Caco-2 (cell line): ENCODE data around the gene FOXF1. TPM values are rescaled to one million over a fixed set of nuclear protein-coding genes. Genes with fewer than 3 reads are reported as not detected.

Experiments
- BruUV-seq: library from RNA; stranded (reverse); fragments of 400-500 nt; replicated peaks from 2 replicates; lab custom pipeline; 2021; lab: Mats Ljungman, UMichigan
- CTCF ChIA-PET: fragments of 300-600 bp; sonication (Branson Sonifier 250); formaldehyde crosslinking; loops from one replicate; lab custom pipeline; 2022; ENCODE audit warnings: antibody characterized with exemption; lab: Charles Lee
- POLR2A ChIA-PET: fragments of 300-600 bp; sonication (Branson Sonifier 250); formaldehyde crosslinking; loops from one replicate; lab custom pipeline; 2022; ENCODE audit warnings: antibody characterized with exemption; lab: Charles Lee
- DNase-seq, 2 experiments: peaks; one replicate each; pipeline versions ENCODE4 v3.0.0 to v3.0.0-alpha.2; 2020 to 2022
- H3K27me3 ChIP-seq: replicated peaks from 2 replicates; pipeline ENCODE4 v1.6.0; 2011; ENCODE audit warnings: low read length; ENCODE audit not compliant: control insufficient read depth, insufficient read depth
- H3K36me3 ChIP-seq: 2 replicates; pipeline ENCODE4 v1.5.1; 2011; ENCODE audit warnings: low read length; ENCODE audit not compliant: control insufficient read depth, insufficient read depth
- H3K4me1 ChIP-seq: fragments of 250-450 bp; sonication (Bioruptor Pico); 2 replicates; pipeline ENCODE4 v1.5.1; 2020; ENCODE audit warnings: mild to moderate bottlenecking
- H3K4me3 ChIP-seq: 2 replicates; pipeline ENCODE4 v1.5.1; 2011; ENCODE audit warnings: low read depth, mild to moderate bottlenecking, control low read depth, low read length
- H3K9me3 ChIP-seq: fragments of 250-450 bp; sonication (Bioruptor Pico); 2 replicates; pipeline ENCODE4 v1.5.1; 2020; ENCODE audit warnings: mild to moderate bottlenecking, moderate library complexity
- H3K27ac Mint-ChIP-seq: one replicate; pipeline ENCODE4 v1.8.0; 2022; ENCODE audit warnings: mixed read lengths; ENCODE audit not compliant: unreplicated experiment
- H3K27me3 Mint-ChIP-seq: one replicate; pipeline ENCODE4 v1.8.0; 2022; ENCODE audit warnings: mixed read lengths; ENCODE audit not compliant: insufficient read depth, unreplicated experiment
- H3K36me3 Mint-ChIP-seq: one replicate; pipeline ENCODE4 v1.8.0; 2022; ENCODE audit warnings: mild to moderate bottlenecking, mixed read lengths; ENCODE audit not compliant: insufficient read depth, unreplicated experiment
- H3K4me1 Mint-ChIP-seq: one replicate; pipeline ENCODE4 v1.8.0; 2022; ENCODE audit warnings: low read depth, mixed read lengths; ENCODE audit not compliant: unreplicated experiment
- H3K4me3 Mint-ChIP-seq: one replicate; pipeline ENCODE4 v1.8.0; 2022; ENCODE audit warnings: mild to moderate bottlenecking, moderate library complexity, mixed read lengths; ENCODE audit not compliant: unreplicated experiment
- H3K9me3 Mint-ChIP-seq: one replicate; pipeline ENCODE4 v1.8.0; 2022; ENCODE audit warnings: mixed read lengths; ENCODE audit not compliant: unreplicated experiment
- intact Hi-C: fragments of 100-400 bp; cut with micrococcal nuclease; formaldehyde crosslinking; loops from one replicate; pipeline ENCODE4 v1.10.0; 2022; ENCODE audit not compliant: unreplicated experiment
- total RNA-seq: library from RNA; stranded (reverse); gene quantifications from 2 replicates; pipeline ENCODE4 v1.2.3, GENCODE V29; 2022
- TF ChIP-seq, protein P1 (sequence below), 2 experiments: fragments of 200-600 bp in 1 of 2; IDR thresholded peaks; 1 replicate in 1 of 2; 2 replicates in 1 of 2; pipeline versions ENCODE4 v1.5.1 to v1.8.0; 2011 to 2022; ENCODE audit warnings: antibody characterized with exemption in 1 of 2, control low read depth in 1 of 2, inconsistent platforms in 1 of 2, low read depth in 1 of 2, low read length in 1 of 2, mild to moderate bottlenecking in 1 of 2, moderate library complexity in 1 of 2; ENCODE audit not compliant: insufficient read depth in 1 of 2, severe bottlenecking in 1 of 2, unreplicated experiment in 1 of 2

Gene FOXF1
- total RNA-seq, 1 experiment from 2014 or later: 0.09 TPM

DNA sequence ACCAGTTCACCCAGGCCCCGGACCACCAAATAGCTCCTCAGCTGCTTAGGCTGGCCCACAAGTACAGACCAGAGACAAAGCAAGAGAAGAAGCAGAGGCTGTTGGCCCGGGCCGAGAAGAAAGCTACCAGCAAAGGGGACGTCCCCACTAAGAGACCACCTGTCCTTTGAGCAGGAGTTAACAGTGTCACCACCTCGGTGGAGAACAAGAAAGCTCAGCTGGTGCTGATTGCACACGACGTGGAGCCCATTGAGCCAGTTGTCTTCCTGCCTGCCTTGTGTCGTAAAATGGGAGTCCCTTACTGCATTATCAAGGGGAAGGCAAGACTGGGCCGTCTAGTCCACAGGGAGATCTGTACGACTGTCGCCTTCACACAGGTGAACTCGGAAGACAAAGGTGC is 15.4 kb downstream of the FOXF1 start:
- Mint-ChIP-seq H3K27me3 (peaks cover 17% of the 10 kb centered on the region), H3K4me3 (no peak overlapping the region), H3K27ac (no peak overlapping the region), H3K9me3 (no peaks in the 10 kb centered on the region), H3K4me1 (no peaks in the 10 kb centered on the region), H3K36me3 (no peaks in the 10 kb centered on the region)
- no peaks in the 10 kb centered on the region for H3K9me3 ChIP-seq
- TF ChIP-seq, protein P1, sequence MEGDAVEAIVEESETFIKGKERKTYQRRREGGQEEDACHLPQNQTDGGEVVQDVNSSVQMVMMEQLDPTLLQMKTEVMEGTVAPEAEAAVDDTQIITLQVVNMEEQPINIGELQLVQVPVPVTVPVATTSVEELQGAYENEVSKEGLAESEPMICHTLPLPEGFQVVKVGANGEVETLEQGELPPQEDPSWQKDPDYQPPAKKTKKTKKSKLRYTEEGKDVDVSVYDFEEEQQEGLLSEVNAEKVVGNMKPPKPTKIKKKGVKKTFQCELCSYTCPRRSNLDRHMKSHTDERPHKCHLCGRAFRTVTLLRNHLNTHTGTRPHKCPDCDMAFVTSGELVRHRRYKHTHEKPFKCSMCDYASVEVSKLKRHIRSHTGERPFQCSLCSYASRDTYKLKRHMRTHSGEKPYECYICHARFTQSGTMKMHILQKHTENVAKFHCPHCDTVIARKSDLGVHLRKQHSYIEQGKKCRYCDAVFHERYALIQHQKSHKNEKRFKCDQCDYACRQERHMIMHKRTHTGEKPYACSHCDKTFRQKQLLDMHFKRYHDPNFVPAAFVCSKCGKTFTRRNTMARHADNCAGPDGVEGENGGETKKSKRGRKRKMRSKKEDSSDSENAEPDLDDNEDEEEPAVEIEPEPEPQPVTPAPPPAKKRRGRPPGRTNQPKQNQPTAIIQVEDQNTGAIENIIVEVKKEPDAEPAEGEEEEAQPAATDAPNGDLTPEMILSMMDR (IDR thresholded peaks at IDR 0.05; ENCODE audit: insufficient read depth in 1 of 2, low read depth in 1 of 2, low read length in 1 of 2, severe bottlenecking in 1 of 2, unreplicated experiment in 1 of 2): no peak
- no peaks in the 10 kb centered on the region for H3K36me3 ChIP-seq
- peaks cover under 1% of the 10 kb centered on the region; the same call in 1 of the 2 replicates for H3K27me3 ChIP-seq
- H3K4me3 ChIP-seq: no peak overlapping the region
- intact Hi-C loops: no loop called here
- no peak for DNase-seq
- POLR2A ChIA-PET: no interaction called here
- no peaks in the 10 kb centered on the region for H3K4me1 ChIP-seq
- CTCF ChIA-PET: no interaction called here
- no TSS peak for BruUV-seq

DNA sequence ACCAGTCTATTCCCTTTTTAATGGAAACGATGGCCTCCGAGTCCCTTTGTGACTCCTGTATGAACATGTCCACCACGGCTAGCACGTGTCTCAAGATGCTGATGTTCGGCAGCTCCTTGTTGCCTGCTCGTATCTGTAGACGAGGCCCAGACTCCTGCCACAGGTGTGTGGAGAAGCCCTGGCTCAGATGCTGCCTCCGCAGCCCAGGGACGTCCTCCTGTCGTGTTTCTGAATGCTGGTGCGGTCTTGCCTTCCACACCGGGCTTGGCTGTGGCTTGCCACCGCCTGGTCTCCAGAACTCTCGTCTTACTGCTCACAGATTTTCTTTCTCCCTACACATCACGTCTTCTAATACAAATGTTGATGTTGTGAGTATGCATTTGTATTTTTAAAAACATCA is 17.0 kb downstream of the FOXF1 start:
- H3K36me3 Mint-ChIP-seq: no peaks in the 10 kb centered on the region
- no peak for DNase-seq
- no TSS peak for BruUV-seq
- H3K4me1 Mint-ChIP-seq: no peaks in the 10 kb centered on the region
- no peak overlapping the region for H3K27ac Mint-ChIP-seq
- TF ChIP-seq, protein P1 (IDR thresholded peaks at IDR 0.05; ENCODE audit: insufficient read depth in 1 of 2, low read depth in 1 of 2, low read length in 1 of 2, severe bottlenecking in 1 of 2, unreplicated experiment in 1 of 2): no peak
- no peaks in the 10 kb centered on the region for H3K9me3 ChIP-seq
- no peaks in the 10 kb centered on the region for H3K4me1 ChIP-seq
- no peaks in the 10 kb centered on the region for H3K9me3 Mint-ChIP-seq
- H3K4me3 Mint-ChIP-seq: no peak overlapping the region
- H3K27me3 ChIP-seq: no peaks in the 10 kb centered on the region
- ChIA-PET POLR2A (no interaction called here), CTCF (no interaction called here)
- intact Hi-C loops: no loop called here
- H3K4me3 ChIP-seq: no peak overlapping the region
- H3K27me3 Mint-ChIP-seq: peaks cover 10% of the 10 kb centered on the region
- H3K36me3 ChIP-seq: no peaks in the 10 kb centered on the region

DNA sequence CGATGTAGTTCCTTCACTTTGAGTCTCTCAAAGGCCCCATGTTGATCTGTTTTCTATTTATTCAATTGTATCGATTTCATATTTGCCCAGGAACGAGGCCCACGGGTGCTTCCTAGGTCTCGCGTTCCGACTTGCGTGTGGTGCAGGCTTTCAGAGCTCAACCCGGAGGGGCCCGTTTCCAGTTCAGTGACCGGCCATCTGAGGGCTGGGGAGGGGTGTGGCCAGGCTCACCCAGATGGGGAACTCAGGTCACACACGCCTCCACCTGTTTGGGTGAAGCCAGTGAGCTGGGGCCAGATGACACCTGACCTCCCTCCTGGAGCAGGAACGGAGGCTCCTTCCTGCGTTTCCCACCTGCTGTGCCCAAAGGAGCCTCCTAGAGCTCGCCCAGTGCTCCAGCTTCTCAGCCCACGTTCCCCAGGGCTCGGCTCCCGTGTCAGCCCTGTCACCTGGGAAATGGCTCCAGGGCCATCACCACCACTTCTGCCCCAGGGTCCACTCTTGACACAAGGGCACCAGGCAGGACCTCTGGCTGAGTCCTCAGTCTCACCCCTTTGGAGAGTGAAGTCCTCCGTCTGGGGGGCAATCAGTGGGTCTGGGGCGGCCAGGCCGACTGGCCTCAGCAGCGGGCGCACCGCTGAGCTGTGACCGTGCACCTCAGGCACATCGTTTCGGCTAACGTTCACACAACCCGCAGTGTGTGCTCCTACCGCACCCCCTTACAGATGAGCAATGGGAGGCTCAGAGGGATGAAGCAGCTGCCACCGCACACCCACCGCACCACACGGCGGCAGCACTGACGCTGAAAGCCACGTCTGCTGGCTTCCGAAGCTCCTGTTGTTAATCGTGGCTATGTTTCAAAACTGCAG is 18.0 kb downstream of the FOXF1 start:
- no peak overlapping the region for H3K4me3 ChIP-seq
- Mint-ChIP-seq H3K27me3 (peaks cover 3% of the 10 kb centered on the region), H3K4me1 (no peaks in the 10 kb centered on the region), H3K36me3 (no peaks in the 10 kb centered on the region), H3K9me3 (no peaks in the 10 kb centered on the region), H3K4me3 (no peak overlapping the region), H3K27ac (no peak overlapping the region)
- H3K27me3 ChIP-seq: no peaks in the 10 kb centered on the region
- ChIA-PET POLR2A (no interaction called here), CTCF (no interaction called here)
- intact Hi-C loops: no loop called here
- TF ChIP-seq, protein P1 (IDR thresholded peaks at IDR 0.05; ENCODE audit: insufficient read depth in 1 of 2, low read depth in 1 of 2, low read length in 1 of 2, severe bottlenecking in 1 of 2, unreplicated experiment in 1 of 2): no peak
- BruUV-seq: no TSS peak
- H3K36me3 ChIP-seq: no peaks in the 10 kb centered on the region
- H3K9me3 ChIP-seq: no peaks in the 10 kb centered on the region
- no peaks in the 10 kb centered on the region for H3K4me1 ChIP-seq
- DNase-seq: no peak
